NCI-H82 treated with DMSO at 0.1 percent for 48 hours (cell line): ENCODE measurements around the gene CEP20.
"Not testable (repeated sequence)": the region's sequence is repeated elsewhere in the genome, so short reads cannot be mapped to it uniquely, and the experiment has no call there.

Experiments used
- DNase-seq: peaks from one replicate; lab custom pipeline; 2025; ENCODE audit not compliant: unreplicated experiment; lab: John Stamatoyannopoulos, UW

The CEP20 gene

DNA sequence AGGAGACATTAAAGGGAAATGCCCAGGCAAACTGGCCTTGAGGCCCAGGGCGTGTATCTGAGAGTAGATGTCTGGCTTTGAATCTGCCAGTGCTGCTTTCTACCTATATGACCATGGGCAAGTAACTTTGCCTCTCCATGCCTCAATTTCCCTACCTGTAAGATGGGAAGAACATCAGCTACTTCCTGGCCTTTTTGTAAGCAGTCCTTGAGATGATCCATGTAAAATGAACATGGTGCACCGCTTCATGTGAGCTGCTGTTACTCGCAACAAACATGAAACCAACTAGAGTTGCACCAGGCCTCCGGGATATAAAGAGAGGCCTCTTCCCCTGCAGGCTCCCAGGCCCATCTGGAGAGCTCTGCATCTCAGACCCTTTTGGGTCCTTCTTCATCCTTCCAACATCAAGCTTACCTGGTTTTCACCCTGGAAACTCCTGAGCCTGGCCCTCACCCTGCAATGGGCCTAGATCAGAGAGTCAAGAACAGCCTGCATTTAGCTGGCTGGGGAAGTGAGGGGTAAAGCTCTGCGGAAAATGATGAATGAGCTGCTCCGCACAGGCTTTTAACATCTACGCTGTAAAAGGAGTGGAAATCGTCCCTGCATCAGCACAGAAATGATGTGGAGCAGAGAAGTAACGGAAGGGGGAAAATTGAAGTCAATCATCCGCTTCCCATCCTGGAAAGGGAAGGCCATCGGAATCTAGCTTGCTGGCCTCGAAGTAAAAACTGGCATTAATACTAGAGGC is 29.3 kb downstream of the CEP20 start:
- DNase-seq = no peak

GRCh38 chr16:15857724-15858560 is 30.5 kb downstream of the CEP20 start:
- no peak for DNase-seq

DNA sequence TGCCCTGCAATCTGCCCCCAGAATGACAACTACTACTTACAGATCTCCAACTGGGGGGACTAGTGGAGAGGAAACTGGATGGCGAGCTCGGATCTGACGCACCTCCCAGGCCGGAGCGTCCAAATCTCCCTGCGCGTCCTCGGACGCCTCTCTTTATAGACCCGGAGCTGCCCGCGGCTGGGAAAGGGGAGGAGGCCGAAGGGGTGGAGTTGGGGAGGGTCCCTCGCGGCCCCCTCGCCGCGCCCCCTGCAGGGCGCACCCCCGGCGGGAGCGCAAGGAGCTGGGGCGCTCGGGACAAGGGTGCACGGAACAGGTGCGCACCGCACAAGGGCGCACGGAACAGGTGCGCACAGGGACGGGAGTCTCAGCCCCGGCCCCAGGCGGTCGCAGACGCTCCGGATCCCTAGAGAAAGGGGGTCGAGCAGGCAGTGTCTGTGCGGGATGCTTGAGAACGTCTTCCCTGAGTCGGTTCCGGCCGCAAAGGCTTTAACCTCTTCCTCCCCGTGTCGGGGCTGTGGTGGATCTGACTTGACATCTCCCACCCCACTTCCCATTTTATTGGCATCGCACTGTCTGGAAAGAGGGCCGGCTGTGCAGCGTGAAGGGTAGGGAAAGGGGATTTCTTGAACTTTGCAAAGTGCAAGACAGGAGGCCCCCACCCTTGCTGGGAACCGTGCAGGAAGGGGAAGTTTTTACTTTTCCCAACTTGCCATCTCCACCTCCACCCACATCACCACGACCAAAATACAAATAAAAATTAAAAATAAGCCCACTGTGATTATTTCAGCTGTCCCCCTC is 31.3 kb downstream of the CEP20 start, which contains the start of gene MYH11:
TSS of gene MYH11 (minus strand) at position 128 of the 798 bp plus-strand sequence. CDS start 18,776 bp downstream, outside the sequence.
- DNase-seq = no peak

DNA sequence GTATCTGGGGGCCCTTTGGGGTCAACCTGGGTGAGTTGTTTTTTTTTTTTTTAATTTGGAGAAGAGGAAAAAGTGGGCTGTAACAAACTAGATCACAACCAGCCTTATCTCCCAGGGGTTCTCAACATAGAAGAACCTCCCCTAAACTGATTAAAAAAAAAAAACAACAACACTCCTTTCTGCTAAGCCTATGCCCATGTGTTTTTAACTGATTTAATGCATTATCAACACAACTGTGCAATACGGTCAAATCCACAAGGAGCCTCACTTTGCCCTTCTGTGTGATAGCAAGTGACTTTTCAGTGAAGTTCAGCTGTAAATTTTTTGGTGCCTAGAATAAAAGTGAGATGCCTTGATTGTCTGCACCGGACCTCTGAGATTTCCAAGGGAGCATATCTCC is 32.2 kb downstream of the CEP20 start:
- DNase-seq = no peak

GRCh38 chr16:15855704-15856003 is 32.7 kb downstream of the CEP20 start:
- no peak for DNase-seq

DNA sequence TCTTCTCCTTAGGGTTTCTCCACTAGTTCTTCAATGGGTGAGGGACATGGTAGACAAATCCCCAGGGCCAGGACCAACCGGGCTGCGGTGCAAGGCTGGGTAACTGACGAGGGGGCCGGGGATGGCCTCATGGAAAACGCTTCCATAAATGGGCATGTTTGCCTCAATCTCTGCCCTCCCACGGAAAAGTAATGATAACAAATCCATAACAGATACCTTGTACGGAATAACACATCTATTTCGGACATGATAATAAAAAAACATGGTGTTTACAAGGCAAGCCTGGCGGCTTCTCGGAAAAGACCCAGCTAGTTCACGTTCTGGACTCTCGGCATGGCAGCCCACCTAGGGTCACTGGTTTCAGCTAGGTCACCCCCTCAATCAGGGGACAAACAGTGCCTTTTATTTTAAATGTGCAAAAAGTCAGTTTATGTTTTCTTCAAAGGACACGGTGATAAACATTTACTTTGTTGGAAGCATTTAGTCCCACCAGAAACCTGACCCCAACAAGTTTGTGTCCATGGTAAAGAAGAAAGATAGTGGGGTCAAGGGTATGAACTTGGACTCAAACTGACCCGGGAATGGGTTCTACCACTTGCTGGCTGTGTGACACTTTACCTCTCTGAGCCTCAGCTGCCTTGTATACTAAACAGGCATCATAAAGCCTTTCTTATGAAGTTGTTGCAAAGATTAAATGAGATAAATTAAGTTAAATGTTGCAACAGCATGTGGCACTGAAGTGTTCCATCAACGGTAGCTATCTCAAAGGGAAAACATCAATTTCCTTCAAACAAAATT is 33.3 kb downstream of the CEP20 start:
- DNase-seq = no peak

DNA sequence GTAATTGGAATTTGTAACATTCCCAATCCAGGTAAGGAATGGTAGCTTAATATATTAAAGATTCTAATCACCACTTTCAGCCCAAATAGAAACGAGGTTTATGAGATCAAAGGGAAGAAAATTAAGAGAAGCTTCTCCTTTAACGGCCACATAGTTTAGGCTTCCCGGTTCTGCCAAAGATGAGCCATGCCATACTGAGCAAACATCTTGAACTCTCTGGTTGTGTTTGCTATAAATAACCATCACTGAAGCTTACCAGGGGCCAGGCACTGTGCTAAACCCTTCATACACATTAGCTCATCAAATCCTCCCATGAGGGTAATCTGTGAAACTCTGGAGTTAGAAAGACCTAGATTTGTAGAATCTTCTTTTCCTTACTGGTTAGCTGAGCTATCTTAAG is 34.3 kb downstream of the CEP20 start:
- no peak for DNase-seq

GRCh38 chr16:15853021-15853420 is 35.4 kb downstream of the CEP20 start:
- DNase-seq = no peak

GRCh38 chr16:15850555-15850954 is 37.8 kb downstream of the CEP20 start:
- DNase-seq = not testable (repeated sequence)

DNA sequence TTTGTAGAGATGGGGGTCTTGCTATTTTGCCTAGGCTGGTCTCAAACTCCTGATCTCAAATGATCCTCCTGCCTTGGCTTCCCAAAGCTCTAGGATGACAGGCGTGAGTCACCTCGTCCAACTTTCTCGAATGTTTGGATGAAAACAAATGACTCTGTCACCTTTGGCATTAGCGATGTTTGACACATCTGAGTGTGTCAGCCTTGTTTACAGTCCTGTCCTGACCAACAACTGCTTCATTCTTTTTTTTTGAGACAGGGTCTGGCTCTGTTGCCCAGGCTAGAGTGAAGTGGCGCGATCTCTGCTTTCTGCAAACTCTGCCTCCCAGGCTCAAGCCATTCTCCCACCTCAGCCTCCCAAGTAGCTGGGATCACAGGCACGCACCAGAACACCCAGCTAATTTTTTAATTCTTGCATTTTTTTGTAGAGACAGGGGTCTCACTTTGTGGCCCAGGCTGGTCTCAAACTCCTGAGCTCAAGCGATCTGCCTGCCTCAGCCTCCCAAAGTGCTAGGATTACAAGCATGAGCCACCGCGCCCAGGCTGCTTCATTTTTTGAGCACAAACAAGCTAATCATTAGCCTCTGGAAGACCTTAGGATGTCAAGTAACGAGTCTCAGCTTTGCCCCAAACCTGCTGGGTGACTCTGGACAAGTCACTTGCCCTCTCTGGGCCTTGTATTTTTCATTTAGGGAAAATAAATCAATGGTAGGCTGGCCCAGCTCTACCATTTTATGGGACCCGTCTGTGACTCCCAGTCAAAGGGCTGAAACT is 39.0 kb downstream of the CEP20 start:
- DNase-seq = no peak

- DNase-seq = no peak
Observed at GRCh38 chr16:15847611-15848175, 40.7 kb downstream of the CEP20 start.

DNA sequence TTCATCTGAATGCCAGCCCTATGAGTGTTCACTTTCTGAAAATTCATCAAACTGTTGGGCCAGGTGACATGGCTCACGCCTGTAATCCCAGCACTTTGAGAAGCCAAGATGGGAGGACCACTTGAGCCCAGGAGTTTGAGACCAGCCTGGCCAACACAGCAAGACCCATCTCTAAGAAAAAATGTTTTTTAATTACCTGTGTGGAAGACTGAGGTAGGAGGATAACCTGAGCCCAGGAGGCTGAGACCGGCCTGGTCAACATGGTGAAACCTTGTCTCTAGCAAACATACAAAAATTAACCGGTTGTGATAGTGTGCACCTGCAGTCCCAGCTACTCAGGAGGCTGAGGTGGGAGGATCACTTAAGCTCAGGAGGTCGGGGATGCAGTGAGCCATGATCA is 41.9 kb downstream of the CEP20 start:
- no peak for DNase-seq

- no peak for DNase-seq
Observed at GRCh38 chr16:15843635-15844279, 44.6 kb downstream of the CEP20 start.

- DNase-seq = not testable (repeated sequence)
Observed at GRCh38 chr16:15839204-15839603, 49.2 kb downstream of the CEP20 start.

- DNase-seq = no peak
Observed at GRCh38 chr16:15837761-15838160, 50.6 kb downstream of the CEP20 start.

- DNase-seq = no peak
Observed at GRCh38 chr16:15836965-15837611, 51.3 kb downstream of the CEP20 start.

DNA sequence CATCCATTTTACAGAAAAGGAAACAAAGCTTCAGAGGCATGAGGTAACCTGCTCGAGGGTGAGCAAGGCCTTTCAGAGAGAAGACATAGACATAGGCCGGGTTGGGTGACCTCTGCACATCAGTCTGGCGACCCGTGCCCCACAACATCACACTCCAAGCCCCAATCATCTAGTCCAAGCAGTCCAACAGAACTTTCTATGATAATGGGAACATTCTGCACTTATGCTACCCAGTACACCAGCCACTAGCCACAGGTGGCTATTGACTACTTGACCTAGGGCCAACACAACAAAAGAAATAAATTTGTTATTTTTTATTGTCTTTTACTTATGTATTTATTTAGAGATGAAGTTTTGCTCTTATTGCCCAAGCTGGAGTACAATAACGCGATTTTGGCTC is 52.3 kb downstream of the CEP20 start:
- no peak for DNase-seq

GRCh38 chr16:15835136-15835878 is 53.1 kb downstream of the CEP20 start:
- DNase-seq = no peak
